ENCODE results near the gene ELK3.

The ELK3 gene

GRCh38 chr12:96242597-96242996 is 48.4 kb downstream of the ELK3 start:
- Histone ChIP-seq H3K27me3 (ENCODE audit: insufficient read depth, poor library complexity, severe bottlenecking) (no peaks in the 10 kb centered on the region), H3K27ac (replicated peaks) (no peak overlapping the region), H3K4me3 (replicated peaks; ENCODE audit: insufficient read depth, low read length) (no peak overlapping the region)
- DNase-seq (ENCODE audit: low read depth in 1 of 2, low spot score in 1 of 2): no peak
- TF ChIP-seq SPI1 (IDR thresholded peaks at IDR 0.05; ENCODE audit: borderline replicate concordance, low read depth) (no peak), POLR2AphosphoS5 (IDR thresholded peaks at IDR 0.05; ENCODE audit: low read depth) (no peak), REST (IDR thresholded peaks at IDR 0.05; ENCODE audit: insufficient replicate concordance, low read depth) (no peak), GABPA (IDR thresholded peaks at IDR 0.05; ENCODE audit: low read depth) (no peak), CTCF (IDR thresholded peaks at IDR 0.05; ENCODE audit: insufficient read depth, low read length) (no peak)

GRCh38 chr12:96244826-96245225 is 50.7 kb downstream of the ELK3 start:
- TF ChIP-seq GABPA (IDR thresholded peaks at IDR 0.05; ENCODE audit: low read depth): no peak
- TF ChIP-seq REST (IDR thresholded peaks at IDR 0.05; ENCODE audit: insufficient replicate concordance, low read depth): no peak
- TF ChIP-seq CTCF (IDR thresholded peaks at IDR 0.05; ENCODE audit: insufficient read depth, low read length): no peak
- TF ChIP-seq SPI1 (IDR thresholded peaks at IDR 0.05; ENCODE audit: borderline replicate concordance, low read depth): no peak
- no peak for TF ChIP-seq POLR2AphosphoS5 (IDR thresholded peaks at IDR 0.05; ENCODE audit: low read depth)
- no peak overlapping the region for H3K27ac ChIP-seq (replicated peaks)
- no peak overlapping the region for H3K4me3 ChIP-seq (replicated peaks; ENCODE audit: insufficient read depth, low read length)
- H3K27me3 ChIP-seq (ENCODE audit: insufficient read depth, poor library complexity, severe bottlenecking): no peaks in the 10 kb centered on the region
- DNase-seq (ENCODE audit: low read depth in 1 of 2, low spot score in 1 of 2): no peak

GRCh38 chr12:96246926-96247505 is 52.8 kb downstream of the ELK3 start:
- TF ChIP-seq CTCF (IDR thresholded peaks at IDR 0.05; ENCODE audit: insufficient read depth, low read length) (no peak), POLR2AphosphoS5 (IDR thresholded peaks at IDR 0.05; ENCODE audit: low read depth) (no peak), SPI1 (IDR thresholded peaks at IDR 0.05; ENCODE audit: borderline replicate concordance, low read depth) (no peak), GABPA (IDR thresholded peaks at IDR 0.05; ENCODE audit: low read depth) (no peak), REST (IDR thresholded peaks at IDR 0.05; ENCODE audit: insufficient replicate concordance, low read depth) (no peak)
- DNase-seq (ENCODE audit: low read depth in 1 of 2, low spot score in 1 of 2): no peak
- H3K4me3 ChIP-seq (replicated peaks; ENCODE audit: insufficient read depth, low read length): no peak overlapping the region
- no peaks in the 10 kb centered on the region for H3K27me3 ChIP-seq (ENCODE audit: insufficient read depth, poor library complexity, severe bottlenecking)
- H3K27ac ChIP-seq (replicated peaks): no peak overlapping the region
